ENCODE measurements around the gene RECQL.
"Not testable (repeated sequence)": the region's sequence is repeated elsewhere in the genome, so short reads cannot be mapped to it uniquely, and the experiment has no call there.

Gene RECQL

GRCh38 chr12:21428241-21428640 is 73.2 kb downstream of the RECQL start:
- Mint-ChIP-seq H3K9me3 (peaks cover 2% of the 10 kb centered on the region), H3K4me1 (no peaks in the 10 kb centered on the region), H3K27ac (no peak overlapping the region), H3K36me3 (no peaks in the 10 kb centered on the region), H3K4me3 (no peak overlapping the region), H3K27me3 (peaks cover 6% of the 10 kb centered on the region)
- DNase-seq (ENCODE audit: low spot score in 2 of 2): no peak
- no peak for ATAC-seq (ENCODE audit: low read depth)

DNA sequence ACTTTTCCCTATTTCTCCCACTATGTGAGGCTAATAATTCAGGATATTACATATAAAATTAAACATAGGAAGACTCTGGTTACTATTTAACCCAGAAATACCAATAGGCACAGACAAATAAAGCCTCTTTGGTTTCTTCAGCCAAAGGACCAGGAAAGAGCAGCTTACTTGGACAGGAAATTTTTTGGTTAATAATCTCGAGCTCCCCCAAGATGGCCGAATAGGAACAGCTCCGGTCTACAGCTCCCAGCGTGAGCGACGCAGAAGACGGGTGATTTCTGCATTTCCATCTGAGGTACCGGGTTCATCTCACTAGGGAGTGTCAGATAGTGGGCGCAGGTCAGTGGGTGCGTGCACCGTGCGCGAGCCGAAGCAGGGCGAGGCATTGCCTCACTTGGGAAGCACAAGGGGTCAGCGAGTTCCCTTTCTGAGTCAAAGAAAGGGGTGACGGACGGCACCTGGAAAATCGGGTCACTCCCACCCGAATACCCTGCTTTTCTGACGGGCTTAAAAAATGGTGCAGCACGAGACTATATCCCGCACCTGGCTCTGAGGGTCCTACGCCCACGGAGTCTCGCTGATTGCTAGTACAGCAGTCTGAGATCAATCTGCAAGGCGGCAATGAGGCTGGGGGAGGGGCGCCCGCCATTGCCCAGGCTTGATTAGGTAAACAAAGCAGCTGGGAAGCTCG is 82.3 kb downstream of the RECQL start:
- not testable (repeated sequence) for H3K4me3 Mint-ChIP-seq; H3K4me1 Mint-ChIP-seq; H3K27ac Mint-ChIP-seq; H3K9me3 Mint-ChIP-seq; H3K27me3 Mint-ChIP-seq; DNase-seq (ENCODE audit: low spot score in 2 of 2); ATAC-seq (ENCODE audit: low read depth); H3K36me3 Mint-ChIP-seq
